ENCODE data around the gene HOXA6. TPM values are rescaled to one million over a fixed set of nuclear protein-coding genes. Genes with fewer than 3 reads are reported as not detected.

The HOXA6 gene
- total RNA-seq, 1 experiment from 2014 or later: 1.6 TPM

GRCh38 chr7:27124902-27125689 lies 22.5 kb downstream of the HOXA6 start:
- no peak for DNase-seq (ENCODE audit: low read depth)

GRCh38 chr7:27124096-27124901 lies 23.3 kb downstream of the HOXA6 start:
- no peak for DNase-seq (ENCODE audit: low read depth)

- no peak for DNase-seq (ENCODE audit: low read depth)
These were observed 24.0 kb downstream of the HOXA6 start for GRCh38 chr7:27123477-27124053.

- no peak for DNase-seq (ENCODE audit: low read depth)
These were observed 24.5 kb downstream of the HOXA6 start for GRCh38 chr7:27123007-27123476.

GRCh38 chr7:27122077-27122910 lies 25.3 kb downstream of the HOXA6 start:
- no peak for DNase-seq (ENCODE audit: low read depth)

- no peak for DNase-seq (ENCODE audit: low read depth)
These were observed 25.9 kb downstream of the HOXA6 start for GRCh38 chr7:27121684-27122076.

GRCh38 chr7:27119412-27119911 lies 28.1 kb downstream of the HOXA6 start:
- DNase-seq (ENCODE audit: low read depth): no peak

- DNase-seq (ENCODE audit: low read depth): no peak
These were observed 29.0 kb downstream of the HOXA6 start for GRCh38 chr7:27118580-27118979.

- no peak for DNase-seq (ENCODE audit: low read depth)
These were observed 29.6 kb downstream of the HOXA6 start for GRCh38 chr7:27117887-27118491.

GRCh38 chr7:27116962-27117886 lies 30.4 kb downstream of the HOXA6 start:
- no peak for DNase-seq (ENCODE audit: low read depth)

- no peak for DNase-seq (ENCODE audit: low read depth)
These were observed 31.3 kb downstream of the HOXA6 start for GRCh38 chr7:27116031-27116961.

- DNase-seq (ENCODE audit: low read depth): no peak
These were observed 32.1 kb downstream of the HOXA6 start for GRCh38 chr7:27115221-27116026.

- DNase-seq (ENCODE audit: low read depth): no peak
These were observed 32.7 kb downstream of the HOXA6 start for GRCh38 chr7:27114881-27115220.

- DNase-seq (ENCODE audit: low read depth): peak; percentile 65
These were observed 33.4 kb downstream of the HOXA6 start for GRCh38 chr7:27113991-27114769.

GRCh38 chr7:27112955-27113949 lies 34.3 kb downstream of the HOXA6 start:
- DNase-seq (ENCODE audit: low read depth): peak; percentile 83

- DNase-seq (ENCODE audit: low read depth): no peak
These were observed 35.2 kb downstream of the HOXA6 start for GRCh38 chr7:27112361-27112760.
